ENCODE data around the gene ZNF780A.
"Not testable (repeated sequence)": the region's sequence is repeated elsewhere in the genome, so short reads cannot be mapped to it uniquely, and the experiment has no call there.

Gene ZNF780A

DNA sequence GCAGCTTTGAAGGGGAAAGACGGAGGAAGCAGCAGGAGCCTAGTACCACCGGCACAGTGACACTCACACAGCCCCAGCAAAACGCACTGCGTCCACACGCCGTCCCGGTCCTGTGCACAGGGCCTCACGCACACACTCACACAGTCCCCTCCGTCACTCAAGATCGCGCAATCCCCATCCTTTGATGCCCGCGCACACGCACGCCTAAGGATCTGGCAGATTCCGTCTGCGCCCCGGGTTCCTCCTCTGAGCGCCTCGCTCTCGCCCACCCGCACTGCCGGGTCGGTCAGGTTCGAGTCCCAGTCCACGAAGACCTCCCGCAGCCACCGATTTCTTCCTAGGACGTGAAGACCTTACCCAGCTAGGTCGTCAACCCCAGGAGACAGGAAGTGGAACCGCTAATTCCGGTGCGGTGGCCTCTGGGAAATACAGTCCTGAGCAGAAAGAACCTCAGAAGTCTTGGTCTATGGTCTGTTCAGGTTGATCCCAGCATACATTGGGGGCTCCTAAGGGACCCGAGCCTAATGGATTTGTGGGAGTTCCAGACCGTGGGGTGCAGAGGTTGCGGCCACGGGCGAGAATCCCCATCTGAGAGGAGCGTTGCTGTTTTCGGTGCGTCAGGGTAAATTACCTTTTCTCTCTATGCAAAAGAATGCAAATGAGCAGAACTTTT, 34.8 kb downstream of the ZNF780A start, which contains the start of gene ZNF780B:
TSS of gene ZNF780B (minus strand) at position 400 of the 673 bp plus-strand sequence. CDS start 5,899 bp downstream, outside the sequence.
- no peak for TF ChIP-seq CTCF (IDR thresholded peaks at IDR 0.05; ENCODE audit: low read depth, low read length)
- no peaks in the 10 kb centered on the region for H3K27me3 ChIP-seq (ENCODE audit: insufficient read depth, low read depth, severe bottlenecking)
- peaks cover 3% of the 10 kb centered on the region for H3K36me3 ChIP-seq
- peak within 1 kb of the TSS; percentile 66 for H3K4me3 ChIP-seq (ENCODE audit: low read depth, low read length)
- H3K27ac ChIP-seq, result peak within 1 kb of the TSS; percentile 57
- H3K9me3 ChIP-seq (ENCODE audit: severe bottlenecking), result peaks cover 2% of the 10 kb centered on the region
- peak; percentile 68 for DNase-seq

DNA sequence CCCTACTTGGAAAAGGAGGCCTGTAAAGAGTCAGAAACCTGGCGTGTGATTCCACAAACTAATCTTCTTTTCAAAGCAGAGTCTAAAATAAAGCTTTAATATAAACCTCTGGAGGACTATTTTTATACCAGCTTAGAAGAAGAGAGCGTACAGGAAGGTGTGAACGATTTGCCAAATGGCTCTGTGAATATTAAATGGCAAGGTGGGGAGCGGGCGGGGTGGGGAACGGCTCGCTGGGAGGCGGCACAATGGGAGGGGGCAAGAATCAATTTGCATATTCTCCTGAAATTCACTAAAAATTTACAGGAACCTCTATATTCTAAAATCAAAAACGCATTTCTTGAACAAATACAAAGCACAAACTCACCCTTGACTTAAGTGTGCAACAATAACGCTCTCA, 35.7 kb downstream of the ZNF780A start:
- Histone ChIP-seq H3K27ac (no peak overlapping the region), H3K4me3 (ENCODE audit: low read depth, low read length) (peak overlapping the region; percentile 66), H3K27me3 (ENCODE audit: insufficient read depth, low read depth, severe bottlenecking) (no peaks in the 10 kb centered on the region), H3K36me3 (peaks cover 3% of the 10 kb centered on the region), H3K9me3 (ENCODE audit: severe bottlenecking) (peaks cover 2% of the 10 kb centered on the region)
- DNase-seq, result no peak
- no peak for TF ChIP-seq CTCF (IDR thresholded peaks at IDR 0.05; ENCODE audit: low read depth, low read length)

DNA sequence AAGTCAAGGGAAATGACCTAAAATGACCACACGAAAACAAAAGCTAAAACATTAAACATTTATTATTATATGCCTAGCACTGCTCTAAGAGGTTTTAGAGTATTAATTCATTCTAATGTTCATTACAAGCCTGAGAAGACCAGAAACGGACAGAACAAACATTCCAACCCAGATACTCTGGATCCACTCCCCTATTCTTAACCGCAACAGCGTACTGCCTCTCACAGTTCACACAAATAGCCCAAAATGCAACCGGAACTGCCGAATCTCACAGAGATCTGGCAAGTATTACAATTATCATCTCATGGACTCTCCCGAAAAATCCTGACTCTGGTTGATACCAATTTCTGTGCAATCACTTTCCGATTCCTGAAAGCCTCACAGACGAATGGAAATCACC, 36.1 kb downstream of the ZNF780A start:
- no peaks in the 10 kb centered on the region for H3K27me3 ChIP-seq (ENCODE audit: insufficient read depth, low read depth, severe bottlenecking)
- TF ChIP-seq CTCF (IDR thresholded peaks at IDR 0.05; ENCODE audit: low read depth, low read length), result no peak
- DNase-seq, result no peak
- H3K36me3 ChIP-seq, result peaks cover 3% of the 10 kb centered on the region
- peaks cover 2% of the 10 kb centered on the region for H3K9me3 ChIP-seq (ENCODE audit: severe bottlenecking)
- H3K4me3 ChIP-seq (ENCODE audit: low read depth, low read length), result peak overlapping the region; percentile 66
- no peak overlapping the region for H3K27ac ChIP-seq

DNA sequence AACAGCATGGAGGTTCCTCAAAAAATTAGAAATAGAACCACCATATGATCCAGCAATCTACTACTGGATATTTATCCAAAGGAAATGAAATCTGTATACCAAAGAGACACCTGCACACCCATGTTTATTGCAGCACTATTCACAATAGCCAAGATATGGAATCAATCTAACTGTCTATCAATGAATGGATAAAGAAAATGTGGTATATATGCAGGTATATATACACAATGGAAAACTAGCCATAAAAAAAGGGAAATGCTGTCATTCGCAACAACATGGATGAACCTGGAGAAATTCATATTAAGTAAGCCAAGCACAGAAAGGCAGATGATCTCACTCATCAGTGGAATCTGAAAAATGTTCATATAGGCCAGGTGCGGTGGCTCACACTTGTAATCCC, 37.3 kb downstream of the ZNF780A start:
- no peaks in the 10 kb centered on the region for H3K27me3 ChIP-seq (ENCODE audit: insufficient read depth, low read depth, severe bottlenecking)
- H3K9me3 ChIP-seq (ENCODE audit: severe bottlenecking), result no peaks in the 10 kb centered on the region
- H3K36me3 ChIP-seq, result peaks cover 3% of the 10 kb centered on the region
- no peak for DNase-seq
- H3K4me3 ChIP-seq (ENCODE audit: low read depth, low read length), result no peak overlapping the region
- no peak overlapping the region for H3K27ac ChIP-seq
- no peak for TF ChIP-seq CTCF (IDR thresholded peaks at IDR 0.05; ENCODE audit: low read depth, low read length)

DNA sequence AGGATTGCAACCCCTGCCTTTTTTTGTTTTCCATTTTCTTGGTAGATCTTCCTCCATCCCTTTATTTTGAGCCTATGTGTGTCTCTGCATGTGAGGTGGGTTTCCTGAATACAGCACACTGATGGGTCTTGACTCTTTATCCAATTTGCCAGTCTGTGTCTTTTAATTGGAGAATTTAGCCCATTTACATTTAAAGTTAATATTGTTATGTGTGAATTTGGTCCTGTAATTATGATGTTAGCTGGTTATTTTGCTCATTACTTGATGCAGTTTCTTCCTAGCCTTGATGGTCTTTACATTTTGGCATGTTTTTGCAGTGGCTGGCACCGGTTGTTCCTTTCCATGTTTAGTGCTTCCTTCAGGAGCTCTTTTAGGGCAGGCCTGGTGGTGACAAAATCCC, 49.0 kb downstream of the ZNF780A start:
- not testable (repeated sequence) for H3K27me3 ChIP-seq (ENCODE audit: insufficient read depth, low read depth, severe bottlenecking); H3K4me3 ChIP-seq (ENCODE audit: low read depth, low read length); DNase-seq; H3K27ac ChIP-seq
- peaks cover 24% of the 10 kb centered on the region for H3K9me3 ChIP-seq (ENCODE audit: severe bottlenecking)
- peaks cover 37% of the 10 kb centered on the region for H3K36me3 ChIP-seq

DNA sequence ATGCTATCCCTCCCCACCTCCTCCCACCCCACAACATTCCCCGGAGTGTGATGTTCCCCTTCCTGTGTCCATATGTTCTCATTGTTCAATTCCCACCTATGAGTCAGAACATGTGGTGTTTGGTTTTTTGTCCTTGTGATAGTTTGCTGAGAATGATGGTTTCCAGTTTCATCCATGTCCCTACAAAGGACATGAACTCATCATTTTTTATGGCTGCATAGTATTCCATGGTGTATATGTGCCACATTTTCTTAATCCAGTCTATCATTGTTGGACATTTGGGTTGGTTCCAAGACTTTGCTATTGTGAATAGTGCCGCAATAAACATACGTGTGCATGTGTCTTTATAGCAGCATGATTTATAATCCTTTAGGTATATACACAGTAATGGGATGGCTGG, 52.7 kb downstream of the ZNF780A start:
- peaks cover 10% of the 10 kb centered on the region for H3K9me3 ChIP-seq (ENCODE audit: severe bottlenecking)
- H3K27me3 ChIP-seq (ENCODE audit: insufficient read depth, low read depth, severe bottlenecking); H3K27ac ChIP-seq; DNase-seq; H3K4me3 ChIP-seq (ENCODE audit: low read depth, low read length): not testable (repeated sequence)
- H3K36me3 ChIP-seq, result peaks cover 11% of the 10 kb centered on the region

DNA sequence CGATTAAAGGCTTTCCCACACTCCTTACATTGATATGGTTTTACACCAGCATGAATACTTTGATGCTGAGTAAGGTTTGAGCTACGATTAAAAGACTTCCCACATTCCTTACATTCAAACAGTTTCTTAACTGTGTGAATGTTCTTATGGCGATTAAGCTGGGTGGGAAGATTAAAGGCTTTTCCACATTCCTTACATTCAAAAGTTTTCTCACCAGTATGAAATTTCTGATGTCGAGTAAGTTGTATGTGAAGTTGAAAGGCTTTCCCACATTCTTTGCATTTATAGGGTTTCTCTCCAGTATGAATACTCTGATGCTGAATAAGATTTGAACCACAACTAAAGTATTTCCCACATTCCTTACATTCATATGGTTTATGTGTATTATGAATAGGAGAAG, 54.7 kb downstream of the ZNF780A start:
- H3K27ac ChIP-seq, result no peak overlapping the region
- DNase-seq, result no peak
- no peak for TF ChIP-seq CTCF (IDR thresholded peaks at IDR 0.05; ENCODE audit: low read depth, low read length)
- peaks cover 10% of the 10 kb centered on the region for H3K9me3 ChIP-seq (ENCODE audit: severe bottlenecking)
- no peak overlapping the region for H3K4me3 ChIP-seq (ENCODE audit: low read depth, low read length)
- no peaks in the 10 kb centered on the region for H3K27me3 ChIP-seq (ENCODE audit: insufficient read depth, low read depth, severe bottlenecking)
- peaks cover 10% of the 10 kb centered on the region for H3K36me3 ChIP-seq

All from WERI-Rb-1 (cell line).